Suprapubic skin (tissue), 4 donors: ENCODE measurements around the gene TMEM272. TPM values are rescaled to one million over a fixed set of nuclear protein-coding genes. Genes with fewer than 3 reads are reported as not detected.

Experiments
- DNase-seq, 2 donors: peaks; one replicate each; pipeline ENCODE4 v3.0.0-alpha.2; 2019; ENCODE audit warnings: low spot score in 2 of 2
- H3K27ac ChIP-seq: fragments of 200-600 bp; sonication (generic); one replicate; pipeline ENCODE4 v1.5.1; 2019
- H3K27me3 ChIP-seq: fragments of 200-600 bp; sonication (generic); one replicate; pipeline ENCODE4 v1.5.1; 2019
- H3K36me3 ChIP-seq: fragments of 200-600 bp; sonication (generic); one replicate; pipeline ENCODE4 v1.5.1; 2019
- H3K4me1 ChIP-seq: fragments of 200-600 bp; sonication (generic); one replicate; pipeline ENCODE4 v1.5.1; 2019
- H3K4me3 ChIP-seq: fragments of 200-600 bp; sonication (generic); one replicate; pipeline ENCODE4 v1.5.1; 2019; ENCODE audit warnings: mild to moderate bottlenecking
- H3K9me3 ChIP-seq: fragments of 200-600 bp; sonication (generic); one replicate; pipeline ENCODE4 v1.5.1; 2019
- EP300 ChIP-seq: sonication (generic); formaldehyde crosslinking; IDR thresholded peaks from one replicate; pipeline ENCODE4 v1.6.1; 2017; ENCODE audit warnings: antibody characterized with exemption
- POLR2A ChIP-seq, 2 donors: fragments of 450-650 bp; IDR thresholded peaks; one replicate each; pipeline ENCODE4 v1.6.1; 2017; ENCODE audit warnings: antibody characterized with exemption in 2 of 2, mild to moderate bottlenecking in 2 of 2, moderate library complexity in 2 of 2
- POLR2AphosphoS5 ChIP-seq, 3 donors: sonication (generic); formaldehyde crosslinking; IDR thresholded peaks; one replicate each; pipeline ENCODE4 v1.6.1; 2017; ENCODE audit warnings: antibody characterized with exemption in 3 of 3
- WGBS: methylation state at CpG from one replicate; pipeline ENCODE4 v1.1.5; 2018; 5-methylcytosine and 5-hydroxymethylcytosine counted together
- total RNA-seq, 4 donors: library from RNA; depleted of rRNA; stranded (reverse); fragments of >200 nt; gene quantifications; one replicate each; pipeline ENCODE4 v1.1.0, GENCODE V29; 2016
- TF ChIP-seq, protein P1 (sequence below), 2 donors: fragments of 200-600 bp in 1 of 2; fragments of 450-650 bp in 1 of 2; sonication (generic) in 1 of 2; IDR thresholded peaks; one replicate each; pipeline ENCODE4 v1.5.1; 2016 to 2019; ENCODE audit warnings: antibody characterized with exemption in 2 of 2, mild to moderate bottlenecking in 1 of 2, moderate library complexity in 1 of 2

TMEM272 gene
- total RNA-seq, 4 donors from 2014 or later: 0.13 to 0.24 (median 0.17) TPM; not detected in 1

DNA sequence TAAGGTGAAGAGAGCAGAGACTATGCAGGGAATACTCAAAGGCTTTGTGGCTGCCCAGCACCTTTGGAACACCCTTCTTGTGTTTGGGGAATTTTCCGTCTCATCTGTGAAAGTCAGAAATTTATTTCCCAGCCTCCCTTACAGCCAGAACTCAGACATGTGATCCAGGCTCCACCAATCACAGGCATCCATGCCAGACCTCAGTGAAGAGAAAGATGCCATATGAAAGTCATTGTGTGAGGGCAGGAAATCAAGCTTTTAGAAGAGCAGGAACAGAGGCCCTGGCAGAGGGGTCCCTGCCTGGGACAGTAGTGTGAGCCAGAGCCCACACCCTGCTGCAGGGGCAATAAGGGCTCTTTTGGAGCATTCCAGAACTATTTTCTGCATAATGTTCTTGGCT lies 28.9 kb upstream of the TMEM272 start:
- Histone ChIP-seq H3K27me3 (no peaks in the 10 kb centered on the region), H3K9me3 (no peaks in the 10 kb centered on the region), H3K36me3 (no peaks in the 10 kb centered on the region), H3K4me1 (no peaks in the 10 kb centered on the region), H3K27ac (no peak overlapping the region), H3K4me3 (no peak overlapping the region)
- TF ChIP-seq POLR2A (IDR thresholded peaks at IDR 0.05) (no peak), EP300 (no peak), POLR2AphosphoS5 (IDR thresholded peaks at IDR 0.05) (no peak)
- TF ChIP-seq, protein P1, sequence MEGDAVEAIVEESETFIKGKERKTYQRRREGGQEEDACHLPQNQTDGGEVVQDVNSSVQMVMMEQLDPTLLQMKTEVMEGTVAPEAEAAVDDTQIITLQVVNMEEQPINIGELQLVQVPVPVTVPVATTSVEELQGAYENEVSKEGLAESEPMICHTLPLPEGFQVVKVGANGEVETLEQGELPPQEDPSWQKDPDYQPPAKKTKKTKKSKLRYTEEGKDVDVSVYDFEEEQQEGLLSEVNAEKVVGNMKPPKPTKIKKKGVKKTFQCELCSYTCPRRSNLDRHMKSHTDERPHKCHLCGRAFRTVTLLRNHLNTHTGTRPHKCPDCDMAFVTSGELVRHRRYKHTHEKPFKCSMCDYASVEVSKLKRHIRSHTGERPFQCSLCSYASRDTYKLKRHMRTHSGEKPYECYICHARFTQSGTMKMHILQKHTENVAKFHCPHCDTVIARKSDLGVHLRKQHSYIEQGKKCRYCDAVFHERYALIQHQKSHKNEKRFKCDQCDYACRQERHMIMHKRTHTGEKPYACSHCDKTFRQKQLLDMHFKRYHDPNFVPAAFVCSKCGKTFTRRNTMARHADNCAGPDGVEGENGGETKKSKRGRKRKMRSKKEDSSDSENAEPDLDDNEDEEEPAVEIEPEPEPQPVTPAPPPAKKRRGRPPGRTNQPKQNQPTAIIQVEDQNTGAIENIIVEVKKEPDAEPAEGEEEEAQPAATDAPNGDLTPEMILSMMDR (IDR thresholded peaks at IDR 0.05): no peak
- 78% methylated on average over 1 of the region's 1 CpG for WGBS
- no peak for DNase-seq

- WGBS: 88% methylated on average over 6 of the region's 6 CpGs
- no peak overlapping the region for H3K27ac ChIP-seq
- no peaks in the 10 kb centered on the region for H3K4me1 ChIP-seq
- TF ChIP-seq, protein P1 (IDR thresholded peaks at IDR 0.05): no peak
- TF ChIP-seq POLR2AphosphoS5 (IDR thresholded peaks at IDR 0.05) (no peak), POLR2A (IDR thresholded peaks at IDR 0.05) (no peak), EP300 (no peak)
- no peaks in the 10 kb centered on the region for H3K36me3 ChIP-seq
- H3K4me3 ChIP-seq: no peak overlapping the region
- no peak for DNase-seq
- H3K9me3 ChIP-seq: no peaks in the 10 kb centered on the region
- no peaks in the 10 kb centered on the region for H3K27me3 ChIP-seq
Measured at GRCh38 chr13:51873117-51873798, 28.3 kb upstream of the TMEM272 start.

- peaks cover 3% of the 10 kb centered on the region for H3K27me3 ChIP-seq
- H3K4me3 ChIP-seq: no peak overlapping the region
- no peaks in the 10 kb centered on the region for H3K36me3 ChIP-seq
- 67% methylated on average over 3 of the region's 3 CpGs for WGBS
- no peak overlapping the region for H3K27ac ChIP-seq
- H3K4me1 ChIP-seq: no peaks in the 10 kb centered on the region
- no peak for DNase-seq
- TF ChIP-seq EP300: no peak
- TF ChIP-seq POLR2AphosphoS5 (IDR thresholded peaks at IDR 0.05): no peak
- TF ChIP-seq, protein P1 (IDR thresholded peaks at IDR 0.05): no peak
- TF ChIP-seq POLR2A (IDR thresholded peaks at IDR 0.05): no peak
- no peaks in the 10 kb centered on the region for H3K9me3 ChIP-seq
Measured at GRCh38 chr13:51870616-51871015, 25.6 kb upstream of the TMEM272 start.

DNA sequence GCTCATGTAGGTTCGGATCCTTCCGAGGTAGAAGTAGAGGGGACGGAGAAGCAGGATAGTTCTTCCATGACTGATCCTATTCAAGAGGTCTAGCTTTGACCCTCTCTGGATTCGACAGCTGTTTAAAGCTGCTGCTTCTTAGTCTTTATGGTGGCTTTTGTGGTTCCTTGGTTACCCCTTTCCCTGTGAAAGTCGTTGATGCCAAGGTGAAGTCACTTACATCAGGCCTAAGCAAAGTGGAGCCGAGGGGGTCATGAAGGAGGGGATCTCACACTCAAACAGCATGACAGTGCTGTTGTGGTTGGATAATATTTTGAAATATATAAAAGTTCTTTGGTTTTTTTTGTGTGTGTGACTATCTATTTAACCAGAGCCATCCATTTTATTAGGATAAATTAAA lies 24.9 kb upstream of the TMEM272 start:
- Histone ChIP-seq H3K27me3 (peaks cover 3% of the 10 kb centered on the region), H3K27ac (no peak overlapping the region), H3K9me3 (no peaks in the 10 kb centered on the region), H3K36me3 (no peaks in the 10 kb centered on the region), H3K4me1 (no peaks in the 10 kb centered on the region), H3K4me3 (no peak overlapping the region)
- TF ChIP-seq, protein P1 (IDR thresholded peaks at IDR 0.05): no peak
- TF ChIP-seq POLR2AphosphoS5 (IDR thresholded peaks at IDR 0.05): no peak
- TF ChIP-seq POLR2A (IDR thresholded peaks at IDR 0.05): no peak
- TF ChIP-seq EP300: no peak
- no peak for DNase-seq
- 83% methylated on average over 6 of the region's 6 CpGs for WGBS

GRCh38 chr13:51867062-51867461 lies 22.1 kb upstream of the TMEM272 start:
- H3K4me3 ChIP-seq: no peak overlapping the region
- no peak overlapping the region for H3K27ac ChIP-seq
- WGBS: 91% methylated on average over 4 of the region's 4 CpGs
- H3K4me1 ChIP-seq: no peaks in the 10 kb centered on the region
- peaks cover 3% of the 10 kb centered on the region for H3K27me3 ChIP-seq
- no peak for DNase-seq
- H3K36me3 ChIP-seq: no peaks in the 10 kb centered on the region
- TF ChIP-seq, protein P1 (IDR thresholded peaks at IDR 0.05): no peak
- TF ChIP-seq EP300: no peak
- no peak for TF ChIP-seq POLR2AphosphoS5 (IDR thresholded peaks at IDR 0.05)
- no peak for TF ChIP-seq POLR2A (IDR thresholded peaks at IDR 0.05)
- H3K9me3 ChIP-seq: no peaks in the 10 kb centered on the region
